Measurements from ENCODE around the gene APOL2.
A peak's percentile ranks its signal among the peaks of the same experiment; 100 is the strongest.
"Not testable (repeated sequence)": the region's sequence is repeated elsewhere in the genome, so short reads cannot be mapped to it uniquely, and the experiment has no call there.

APOL2 gene

DNA sequence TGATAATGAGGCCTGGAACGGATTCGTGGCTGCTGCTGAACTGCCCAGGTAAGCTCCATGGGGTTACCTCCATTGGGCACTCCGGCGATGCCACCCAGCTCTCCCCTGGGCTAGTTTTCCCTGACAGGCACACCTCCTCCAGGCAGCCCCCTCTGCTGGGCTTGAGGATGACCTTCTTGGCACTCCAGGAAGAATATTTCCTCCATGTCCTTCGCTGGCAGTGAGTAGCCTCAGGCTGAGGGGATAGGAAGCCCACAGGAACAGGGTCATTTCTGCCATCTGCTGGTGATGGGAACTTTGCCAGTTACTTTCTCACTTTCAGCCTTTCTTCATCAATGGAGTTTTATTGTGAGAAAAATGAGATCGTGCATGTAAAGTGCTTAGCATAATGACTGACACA lies 22.3 kb upstream of the APOL2 start:
- DNase-seq: not testable (repeated sequence)

GRCh38 chr22:36259615-36260300 lies 20.4 kb upstream of the APOL2 start:
- DNase-seq: no peak

- peak; percentile 46 for DNase-seq
Measured at GRCh38 chr22:36258701-36259614, 19.6 kb upstream of the APOL2 start.

DNA sequence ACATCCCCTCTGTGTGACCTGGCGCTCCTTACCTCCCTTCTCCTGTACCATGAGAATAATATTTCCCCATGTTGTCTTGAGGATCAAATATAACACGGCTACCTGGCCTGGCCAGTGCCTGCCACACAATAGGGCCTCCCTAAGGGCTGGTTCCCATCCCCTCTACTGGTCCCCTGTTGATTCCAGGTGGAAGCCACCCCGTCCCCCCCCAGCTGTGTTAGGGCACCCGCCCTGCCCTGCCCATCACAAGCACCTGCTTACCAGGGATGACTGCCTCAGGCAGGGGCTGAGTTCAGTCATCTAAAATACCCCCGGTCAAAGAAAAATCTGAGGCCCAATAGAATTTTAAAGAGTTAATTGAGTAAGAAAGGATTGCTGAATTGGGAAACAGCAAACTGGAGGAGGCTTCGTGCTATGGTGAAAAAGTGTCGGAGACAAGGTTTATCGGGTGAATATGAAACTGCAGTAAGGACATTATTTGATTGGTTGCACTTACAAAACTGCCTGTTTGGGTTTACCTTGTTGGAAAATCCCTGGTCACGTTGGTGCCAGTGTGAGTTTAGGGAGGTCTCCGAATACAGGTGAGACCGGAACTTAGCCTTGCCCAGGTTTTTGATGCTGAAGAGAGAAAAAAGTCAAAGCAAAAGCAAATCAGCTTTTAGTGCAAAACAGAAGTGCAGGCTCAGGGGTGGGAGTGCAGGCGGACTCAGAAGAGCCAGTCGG lies 18.8 kb upstream of the APOL2 start:
- no peak for DNase-seq

- DNase-seq: no peak
Measured at GRCh38 chr22:36257308-36257707, 18.0 kb upstream of the APOL2 start.

GRCh38 chr22:36256478-36256877 lies 17.2 kb upstream of the APOL2 start:
- DNase-seq: no peak

DNA sequence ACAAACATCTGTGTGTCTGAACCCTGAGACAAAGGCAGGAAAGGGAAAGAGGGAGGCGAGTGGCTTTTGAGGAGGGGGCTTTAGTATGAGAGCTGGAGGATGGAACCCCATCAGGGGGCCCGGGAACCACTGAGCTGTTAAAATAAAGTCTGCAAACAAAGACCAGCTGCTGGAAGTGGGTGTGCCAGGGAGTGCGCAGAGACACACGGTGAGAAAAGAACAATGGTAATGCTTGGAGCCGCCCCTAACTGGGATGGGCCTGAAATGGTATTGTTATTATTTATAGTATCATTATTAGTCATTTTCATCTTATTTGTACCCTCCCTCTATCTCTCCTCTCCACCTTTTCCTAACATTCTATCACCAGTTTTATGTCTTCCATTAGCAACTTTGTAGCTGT lies 16.2 kb upstream of the APOL2 start:
- not testable (repeated sequence) for DNase-seq

GRCh38 chr22:36253523-36254490 lies 14.5 kb upstream of the APOL2 start:
- DNase-seq: no peak

- DNase-seq: peak; percentile 38
Measured at GRCh38 chr22:36252754-36253522, 13.6 kb upstream of the APOL2 start, which contains the start of gene APOL1. APOL1 (plus strand) TSS chr22:36253133; CDS start chr22:36254956, 1,823 bp downstream.

DNA sequence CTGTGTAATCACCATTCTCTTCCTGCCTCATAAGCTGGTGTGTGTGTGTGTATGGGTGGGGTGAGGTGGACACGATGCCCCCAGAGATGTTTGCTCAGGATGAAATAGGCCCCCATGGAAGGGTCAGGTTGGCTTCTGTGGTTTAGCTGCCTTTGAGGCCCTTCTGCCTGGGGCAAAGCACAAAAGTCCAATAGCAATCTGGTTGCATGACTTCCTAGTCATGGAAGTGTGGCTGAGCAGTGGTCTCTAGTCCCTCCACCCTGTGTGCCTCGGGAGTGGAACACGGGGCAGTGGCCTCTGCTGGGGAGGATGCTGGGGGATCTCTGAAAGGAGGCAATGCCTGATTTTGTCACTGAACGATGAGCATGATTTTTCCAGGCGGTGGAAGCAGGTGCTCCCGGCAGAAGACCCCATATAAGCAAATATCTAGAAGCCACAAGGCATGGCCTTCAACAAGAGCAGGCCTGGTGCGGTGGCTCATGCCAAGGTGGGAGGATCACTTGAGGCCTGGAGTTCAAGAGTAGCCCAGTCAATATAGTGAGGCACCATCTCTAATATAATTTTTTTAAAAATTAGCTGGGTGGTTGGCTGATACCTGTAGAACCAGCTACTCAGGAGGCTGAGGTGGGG lies 12.8 kb upstream of the APOL2 start:
- not testable (repeated sequence) for DNase-seq

DNA sequence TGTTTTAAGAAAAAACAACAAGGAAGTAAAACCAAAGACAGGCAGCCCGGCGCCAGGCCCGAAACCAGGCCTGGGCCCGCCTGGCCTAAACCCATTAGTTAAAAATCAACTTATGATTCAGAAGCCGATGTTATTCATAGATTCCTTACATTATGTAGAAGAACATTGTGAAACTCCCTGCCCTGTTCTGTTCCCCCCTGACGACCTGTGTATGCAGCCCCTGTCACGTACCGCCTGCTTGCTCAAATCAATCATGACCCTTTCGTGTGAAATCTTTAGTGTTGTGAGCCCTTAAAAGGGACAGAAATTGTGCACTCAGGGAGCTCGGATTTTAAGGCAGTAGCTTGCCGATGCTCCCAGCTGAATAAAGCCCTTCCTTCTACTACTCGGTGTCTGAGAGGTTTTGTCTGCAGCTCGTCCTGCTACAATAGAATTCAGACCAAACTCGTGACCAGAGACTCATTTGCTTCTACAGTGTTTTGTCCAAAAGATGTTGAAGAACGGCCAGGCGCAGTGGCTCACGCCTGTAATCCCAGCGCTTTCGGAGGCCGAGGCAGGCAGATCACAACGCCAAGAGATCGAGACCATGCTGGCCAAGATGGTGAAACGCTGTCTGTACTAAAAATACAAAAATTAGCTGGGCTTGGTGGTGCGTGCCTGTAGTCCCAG lies 11.1 kb upstream of the APOL2 start:
- not testable (repeated sequence) for DNase-seq

DNA sequence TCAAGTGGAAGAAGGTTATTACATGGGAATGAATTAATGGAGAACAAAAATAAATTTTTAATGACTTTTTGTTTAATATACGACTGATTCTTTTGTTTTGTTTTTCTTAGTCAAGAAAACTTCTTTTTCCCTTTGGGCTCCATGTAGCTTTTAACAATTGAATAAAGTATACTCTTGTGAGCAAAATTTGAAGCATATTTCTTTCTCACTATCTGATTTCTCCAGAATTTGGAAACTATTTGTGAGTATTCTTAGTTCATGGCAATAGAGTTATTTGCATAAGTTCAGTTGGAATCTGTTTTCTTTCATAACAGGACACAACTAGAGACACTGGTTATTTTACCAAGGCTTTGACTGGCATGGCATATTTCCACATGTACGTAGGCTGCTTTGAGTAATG lies 9.8 kb upstream of the APOL2 start:
- DNase-seq: no peak

GRCh38 chr22:36247955-36248354 lies 8.6 kb upstream of the APOL2 start:
- no peak for DNase-seq

- DNase-seq: no peak
Measured at GRCh38 chr22:36246718-36247117, 7.4 kb upstream of the APOL2 start.

DNA sequence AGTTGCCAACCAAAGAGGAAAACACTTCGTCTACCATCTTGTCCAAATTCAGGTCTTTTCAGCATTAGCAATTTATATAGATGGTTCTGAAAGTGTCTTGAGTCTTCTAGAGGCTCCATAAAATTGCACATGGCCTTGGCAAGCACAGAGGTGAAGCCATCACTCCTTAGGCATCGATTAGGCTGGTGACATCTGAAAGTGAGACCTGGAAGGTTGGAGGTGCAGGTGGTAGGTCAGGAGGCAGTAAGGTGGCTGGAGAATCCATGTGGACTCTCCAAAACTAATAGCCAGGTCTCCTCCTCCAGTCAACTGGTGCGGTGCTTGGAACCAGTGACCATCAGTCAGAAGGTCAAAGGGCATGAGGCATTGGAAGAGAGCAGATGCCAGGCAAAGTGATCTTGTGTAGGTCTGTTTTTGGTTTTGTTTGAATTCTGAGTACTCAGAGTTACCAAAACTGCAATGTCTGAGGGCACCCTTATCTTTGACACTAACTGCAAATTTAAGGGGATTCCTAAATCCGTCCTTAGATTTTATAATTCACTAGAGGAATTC lies 6.6 kb upstream of the APOL2 start:
- DNase-seq: no peak

DNA sequence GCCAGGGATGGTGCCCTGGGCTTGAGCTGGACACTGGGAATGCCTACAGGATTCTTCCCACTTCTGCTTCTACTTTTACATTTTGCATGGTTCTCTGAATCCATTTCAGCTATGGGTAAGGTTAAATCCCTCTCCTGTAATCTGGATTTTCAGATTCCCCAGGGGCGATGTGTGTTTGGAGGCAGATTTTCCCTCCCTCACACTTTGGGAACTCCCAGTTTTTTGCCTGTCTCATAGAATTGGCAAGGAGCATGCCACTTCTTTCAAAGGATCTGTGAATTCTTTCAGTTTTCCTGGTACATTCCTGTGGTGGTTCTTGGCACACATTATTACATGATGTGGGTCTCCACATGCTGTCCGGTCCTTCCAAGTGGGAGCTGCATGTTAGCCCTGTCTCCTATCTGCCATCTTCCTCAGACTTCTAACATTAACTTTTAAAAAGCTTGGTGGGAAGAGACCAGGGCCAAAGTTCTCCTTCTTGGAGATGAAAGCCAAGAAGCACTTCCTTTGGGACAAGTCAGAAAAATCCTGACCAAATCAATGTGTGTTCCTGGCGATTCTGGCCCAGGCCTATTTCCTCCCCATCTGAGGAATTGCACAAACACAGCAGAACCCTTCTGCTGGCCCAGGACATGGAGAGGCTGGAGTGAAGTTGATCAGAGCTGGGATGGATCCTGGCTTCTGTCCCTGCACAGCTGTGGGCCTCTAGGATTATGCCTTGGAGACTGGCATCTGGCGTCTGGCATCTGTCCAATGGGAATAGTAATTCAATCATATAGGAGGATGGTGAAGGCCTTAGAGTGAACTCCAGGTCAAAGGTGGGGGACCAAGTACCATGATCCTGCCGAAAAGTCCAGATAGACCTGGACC lies 5.4 kb upstream of the APOL2 start:
- DNase-seq: no peak

DNA sequence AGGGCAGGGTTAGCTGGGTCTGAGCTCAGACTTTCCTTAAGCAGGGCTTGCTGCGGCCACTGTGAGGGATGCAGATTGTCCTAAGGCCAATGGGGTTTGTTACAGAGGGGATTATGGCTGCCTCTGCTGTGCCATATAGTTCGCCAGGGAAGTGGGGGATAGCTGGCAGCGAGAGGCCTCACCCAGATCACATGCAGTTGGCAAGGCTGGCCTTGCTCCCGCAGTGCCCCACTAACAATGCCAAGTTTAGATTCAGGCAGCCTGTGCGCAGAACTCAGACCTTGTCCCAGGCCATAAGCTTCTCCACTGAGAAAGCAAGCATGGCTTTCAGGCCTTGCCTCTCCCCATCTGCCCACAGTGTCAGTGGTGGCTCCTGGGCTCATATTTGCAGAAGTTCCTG lies 4.7 kb upstream of the APOL2 start:
- no peak for DNase-seq

- DNase-seq: peak; percentile 44
Measured at GRCh38 chr22:36239150-36239400, 252 bp downstream of the APOL2 start.

Measured in DMS53 (cell line).